GOT3 (cell line): Measurements from ENCODE around the gene XXYLT1.

Experiments used
- DNase-seq: peaks from one replicate; lab custom pipeline; 2025; ENCODE audit warnings: mixed read lengths; lab: John Stamatoyannopoulos, UW

XXYLT1 gene

GRCh38 chr3:195151402-195151801 lies 119.6 kb downstream of the XXYLT1 start:
- no peak for DNase-seq

DNA sequence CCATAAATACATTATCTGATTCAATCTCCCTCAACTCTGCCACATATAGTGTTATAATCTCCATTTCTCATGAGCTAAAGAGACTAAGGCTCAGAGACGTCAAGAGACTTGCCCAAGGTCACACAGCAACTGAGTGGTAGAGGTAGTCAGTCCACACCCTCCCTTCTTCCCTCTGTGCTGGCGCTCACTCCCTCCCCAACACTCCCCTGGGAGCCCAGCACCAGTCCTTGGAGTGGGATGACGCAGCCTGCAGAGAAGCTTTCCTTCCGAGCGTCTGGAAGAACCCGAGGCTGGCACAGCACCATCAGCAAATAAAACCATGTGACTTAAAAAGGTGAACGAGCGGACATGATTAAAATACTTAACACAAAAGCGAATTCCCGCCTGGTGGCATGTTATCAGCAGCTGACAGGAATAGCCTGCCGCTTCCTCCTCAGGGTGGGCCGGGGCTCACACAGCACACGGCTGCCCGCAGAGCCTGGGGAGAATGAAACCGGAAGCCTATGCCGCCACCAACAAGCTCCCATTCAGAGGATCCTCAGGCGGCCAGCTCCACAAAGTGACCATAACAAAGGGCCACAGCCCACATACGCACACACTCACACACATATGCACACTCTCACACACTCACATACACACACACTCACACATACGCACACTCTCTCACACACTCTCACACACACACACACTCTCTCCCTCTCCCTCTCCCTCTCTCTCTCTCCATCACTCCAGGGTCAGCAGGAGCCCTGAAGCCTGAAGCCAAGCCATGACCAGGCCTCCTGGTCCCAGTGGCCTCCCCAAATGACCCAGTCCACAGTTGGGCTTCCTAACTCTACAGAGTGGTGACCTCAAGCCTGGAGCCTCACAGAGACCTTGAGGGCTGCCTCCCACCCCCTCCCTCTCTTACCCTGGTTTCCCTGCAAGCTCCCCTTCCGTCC lies 120.5 kb downstream of the XXYLT1 start:
- no peak for DNase-seq

GRCh38 chr3:195149292-195150030 lies 121.5 kb downstream of the XXYLT1 start:
- DNase-seq, result no peak

DNA sequence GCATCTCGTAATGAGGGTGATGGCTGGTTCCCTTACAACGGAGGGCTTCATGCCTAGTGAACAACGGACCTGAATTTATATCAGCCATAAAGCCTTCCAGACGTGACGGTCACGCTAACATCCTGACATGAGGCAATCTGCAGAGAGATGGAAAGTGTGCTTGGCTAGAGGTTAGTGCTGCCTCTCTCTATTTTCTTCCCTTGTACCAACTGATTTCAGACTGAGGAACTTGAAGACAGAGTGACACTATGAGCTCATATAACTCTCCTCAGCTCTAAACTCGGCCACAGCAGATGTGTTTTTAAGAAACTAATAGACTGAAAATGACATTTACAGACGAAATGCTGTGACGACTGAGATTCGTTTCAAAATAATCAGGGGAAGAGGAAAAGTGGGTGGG lies 122.4 kb downstream of the XXYLT1 start:
- no peak for DNase-seq

GRCh38 chr3:195147649-195148080 lies 123.3 kb downstream of the XXYLT1 start:
- no peak for DNase-seq

GRCh38 chr3:195146131-195146530 lies 124.8 kb downstream of the XXYLT1 start:
- DNase-seq, result no peak

DNA sequence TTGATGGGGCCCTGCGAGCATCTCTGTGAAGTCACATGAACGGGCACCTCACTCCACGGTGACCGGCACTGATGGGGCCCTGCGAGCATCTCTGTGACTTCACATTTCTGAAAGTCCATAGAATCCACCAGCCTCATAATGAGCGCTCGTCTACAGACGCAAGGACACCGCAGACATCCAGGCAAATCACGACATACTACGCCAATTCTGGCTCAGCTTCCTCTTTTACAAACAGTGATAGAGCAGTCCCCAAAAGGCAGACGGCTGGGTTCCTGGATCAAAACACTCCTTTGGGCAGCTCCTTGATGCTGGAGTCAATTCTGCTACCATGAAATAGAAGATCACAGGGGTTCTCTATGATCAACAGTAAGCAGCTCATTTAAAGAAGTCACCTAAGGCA lies 125.4 kb downstream of the XXYLT1 start:
- no peak for DNase-seq

DNA sequence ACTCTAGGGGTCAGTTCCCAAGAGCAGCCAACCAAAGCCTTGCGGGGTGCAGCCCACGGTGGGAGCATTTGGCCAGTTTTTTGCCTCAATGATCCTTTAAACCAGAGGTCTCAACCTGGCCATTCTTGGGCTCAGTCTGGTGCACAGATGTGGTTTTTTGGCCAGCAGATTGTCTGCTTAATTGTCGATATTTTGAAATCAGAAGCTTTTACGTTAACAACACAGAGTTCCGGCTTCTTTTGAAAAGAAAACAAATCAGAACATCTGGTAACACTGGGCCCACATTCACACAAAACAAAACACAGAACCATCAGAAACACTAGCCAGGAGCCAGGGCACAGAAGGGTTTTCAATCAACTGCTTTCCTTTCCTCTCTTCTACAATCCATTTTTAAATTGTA lies 127.7 kb downstream of the XXYLT1 start:
- no peak for DNase-seq

DNA sequence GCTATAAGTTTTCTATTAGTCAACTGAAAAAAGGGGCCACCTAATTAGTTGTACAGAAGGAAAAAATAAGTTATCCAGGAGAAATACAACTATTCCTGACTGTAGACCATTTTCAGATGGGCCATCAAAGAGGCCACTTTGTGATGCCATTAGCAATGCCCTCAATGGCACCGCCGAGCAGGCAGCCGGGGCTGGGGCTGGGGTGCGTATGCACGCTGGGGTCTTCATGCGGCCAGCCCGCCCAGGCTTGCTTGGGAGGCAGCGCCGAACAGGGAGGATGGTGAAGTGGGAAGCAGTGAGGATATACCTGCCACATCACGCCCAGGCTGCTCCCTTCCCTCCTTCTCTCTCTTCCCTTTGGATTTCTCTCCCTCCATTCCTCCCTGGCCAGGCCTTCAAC lies 128.4 kb downstream of the XXYLT1 start:
- no peak for DNase-seq

DNA sequence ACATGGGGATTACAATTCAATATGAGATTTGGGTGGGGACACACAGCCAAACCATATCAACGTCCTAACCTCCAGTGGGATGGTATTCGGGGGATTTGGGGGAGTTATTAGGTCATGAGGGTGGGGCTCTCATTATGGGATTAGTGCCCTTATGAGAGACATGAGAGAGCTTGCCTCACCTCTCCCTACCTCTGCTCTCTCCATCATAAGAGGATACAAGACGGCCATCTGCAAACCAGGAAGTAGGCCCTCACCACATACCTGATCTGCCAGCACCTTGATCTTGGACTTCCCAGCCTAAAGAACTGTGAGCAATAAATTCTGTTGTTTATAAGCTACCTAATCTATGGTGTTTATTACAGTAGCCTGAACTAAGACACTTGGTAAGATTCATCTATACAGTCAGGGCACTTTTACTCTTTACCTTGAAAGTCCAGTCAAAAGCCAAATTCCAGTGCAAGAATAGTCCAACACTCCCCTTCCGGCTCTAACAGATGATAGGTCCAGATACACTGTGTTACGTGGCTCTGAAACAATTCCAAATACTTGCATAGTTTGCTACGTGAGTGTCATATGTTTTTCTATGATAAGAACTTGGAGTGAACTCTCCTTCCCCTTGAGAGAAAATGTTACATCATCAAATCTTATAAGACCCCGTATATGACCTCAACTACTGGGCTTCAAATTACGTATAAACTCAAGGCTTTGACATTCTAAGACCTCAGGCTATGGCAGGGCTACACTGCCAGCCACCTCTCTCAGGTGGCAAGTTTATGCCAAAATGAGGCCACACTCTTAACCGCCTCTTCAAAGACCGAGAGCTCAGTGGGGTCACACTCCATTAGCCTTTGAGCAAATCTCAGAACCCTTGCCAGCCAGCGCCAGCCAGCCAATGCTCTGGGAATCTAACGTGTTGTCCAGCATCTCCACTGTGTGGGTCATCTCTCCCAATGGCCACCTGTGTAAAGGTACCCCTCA lies 129.9 kb downstream of the XXYLT1 start:
- no peak for DNase-seq

- no peak for DNase-seq
Observed at GRCh38 chr3:195140410-195140809, 130.5 kb downstream of the XXYLT1 start.

- DNase-seq, result no peak
Observed at GRCh38 chr3:195139876-195140240, 131.1 kb downstream of the XXYLT1 start.

DNA sequence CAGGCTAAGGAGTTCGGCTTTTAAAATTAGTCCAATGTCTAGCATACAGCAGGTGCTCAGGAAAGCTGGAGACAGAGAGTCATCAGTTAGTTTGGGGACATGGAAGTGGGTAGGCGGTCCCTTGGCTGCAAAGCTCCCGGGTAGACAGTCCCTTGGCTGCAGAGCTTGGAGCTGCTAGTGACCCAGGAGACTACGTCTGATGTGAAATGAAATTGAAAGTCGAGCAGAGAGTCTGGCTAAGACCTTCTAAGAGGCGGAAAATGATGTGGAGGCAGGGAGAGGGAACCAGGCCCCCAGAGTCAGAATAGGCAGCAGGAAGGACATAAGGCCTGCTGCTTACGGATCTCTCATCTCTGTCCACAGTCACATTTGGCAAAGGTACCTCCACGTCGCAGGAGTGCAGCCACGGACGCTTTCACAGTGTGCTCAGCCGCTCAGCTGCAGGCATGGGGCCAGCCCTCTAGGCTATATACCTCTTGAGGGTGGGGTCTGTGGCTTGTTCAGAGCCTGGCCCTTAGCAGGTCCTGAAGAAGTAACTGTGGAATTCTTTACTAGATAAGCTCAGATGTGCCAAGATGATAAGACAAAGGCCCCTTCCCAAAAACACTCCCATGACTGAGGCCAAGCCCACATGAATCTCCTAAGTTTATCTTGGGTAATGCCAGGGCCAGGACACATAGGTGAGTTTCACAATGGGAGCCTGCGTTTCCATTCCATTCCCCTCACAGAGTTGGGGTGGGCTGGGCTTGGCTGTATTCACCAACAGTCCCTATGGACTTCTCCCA lies 131.7 kb downstream of the XXYLT1 start:
- no peak for DNase-seq

DNA sequence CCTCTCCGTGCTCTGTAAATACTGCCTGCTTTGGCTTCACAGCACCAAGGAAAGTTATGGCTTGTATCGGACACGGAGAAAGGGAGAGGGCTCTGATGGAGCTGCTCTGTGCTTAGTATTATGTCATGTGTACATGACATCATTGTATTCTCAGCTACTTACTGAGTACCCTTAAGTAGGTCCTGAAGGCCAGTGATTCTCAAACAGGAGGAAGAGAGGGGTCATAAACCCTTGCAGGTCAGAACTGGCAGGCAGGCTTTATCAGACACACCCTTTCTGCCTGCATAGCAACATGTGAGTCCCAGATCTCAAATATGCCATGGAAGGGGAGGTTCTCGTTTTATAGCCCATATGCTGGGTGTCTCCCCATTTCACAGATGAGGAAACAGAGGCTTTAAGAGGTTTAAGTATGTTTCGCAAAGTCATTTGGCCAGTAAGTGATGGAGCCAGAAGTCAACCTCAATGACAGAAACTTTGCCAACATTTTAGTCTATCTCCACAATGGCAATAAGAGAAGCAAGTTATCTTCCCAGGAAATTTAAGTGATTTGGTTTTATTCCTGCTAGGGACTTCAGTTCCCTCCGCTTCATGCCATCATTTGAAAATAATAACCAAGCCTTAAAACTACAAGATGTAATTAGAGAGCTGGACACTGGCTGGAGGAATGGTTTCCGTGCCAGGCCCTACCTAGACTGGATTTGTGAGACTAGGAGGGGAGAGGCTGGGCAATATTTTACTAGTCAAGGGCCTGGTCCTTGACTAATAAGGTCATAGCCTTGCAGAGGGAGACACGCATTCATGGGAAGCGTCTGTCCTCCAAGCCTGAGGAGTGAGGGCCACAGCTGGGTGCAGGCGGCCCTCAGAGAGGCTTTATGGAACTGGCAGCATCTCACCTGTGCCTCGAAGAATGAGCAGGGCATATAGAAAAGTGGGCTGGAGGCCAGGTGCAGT lies 133.0 kb downstream of the XXYLT1 start:
- no peak for DNase-seq

GRCh38 chr3:195135917-195136316 lies 135.0 kb downstream of the XXYLT1 start:
- DNase-seq, result no peak

- DNase-seq, result no peak
Observed at GRCh38 chr3:195134431-195134830, 136.5 kb downstream of the XXYLT1 start.

- DNase-seq, result no peak
Observed at GRCh38 chr3:195133462-195133861, 137.5 kb downstream of the XXYLT1 start.

- no peak for DNase-seq
Observed at GRCh38 chr3:195133013-195133412, 137.9 kb downstream of the XXYLT1 start.

- no peak for DNase-seq
Observed at GRCh38 chr3:195131176-195131575, 139.8 kb downstream of the XXYLT1 start.
